Lung (tissue), 12 donors: ENCODE measurements around the gene CUBN. TPM values are rescaled to one million over a fixed set of nuclear protein-coding genes. Genes with fewer than 3 reads are reported as not detected.

Experiments
- ATAC-seq: fragments of 200-7000 bp; cut with Tn5 transposase; one replicate; pipeline ENCODE4 v1.9.1; 2020; ENCODE audit warnings: moderate number of reproducible peaks; ENCODE audit not compliant: insufficient read depth, low FRiP score
- DNase-seq, 3 donors: peaks; one replicate each; pipeline ENCODE4 v3.0.0-alpha.2; 2013 to 2017
- H3K27ac ChIP-seq, 2 donors: one replicate each; pipeline ENCODE4 v1.5.1; 2013; ENCODE audit warnings: mild to moderate bottlenecking in 2 of 2, moderate library complexity in 2 of 2, control low read depth in 1 of 2, inconsistent platforms in 1 of 2, low read depth in 1 of 2, low read length in 1 of 2
- H3K27me3 ChIP-seq, 3 donors: one replicate each; pipeline ENCODE4 v1.5.1; 2013; ENCODE audit warnings: low read length in 2 of 3; ENCODE audit not compliant: control insufficient read depth in 3 of 3, insufficient read depth in 3 of 3
- H3K36me3 ChIP-seq, 4 donors: one replicate each; pipeline ENCODE4 v1.5.1; 2013; ENCODE audit warnings: low read length in 4 of 4, mild to moderate bottlenecking in 1 of 4, moderate library complexity in 1 of 4; ENCODE audit not compliant: control insufficient read depth in 4 of 4, insufficient read depth in 4 of 4
- H3K4me1 ChIP-seq, 5 donors: one replicate each; pipeline ENCODE4 v1.5.1; 2013; ENCODE audit warnings: low read length in 5 of 5, mild to moderate bottlenecking in 2 of 5, moderate library complexity in 1 of 5; ENCODE audit not compliant: control insufficient read depth in 5 of 5, insufficient read depth in 5 of 5
- H3K4me3 ChIP-seq: one replicate; pipeline ENCODE4 v1.5.1; 2013; ENCODE audit warnings: mild to moderate bottlenecking, control low read depth, moderate library complexity
- H3K9ac ChIP-seq, 2 donors: one replicate each; pipeline ENCODE4 v1.5.1; 2013; ENCODE audit warnings: low read length in 2 of 2, control low read depth in 1 of 2; ENCODE audit not compliant: insufficient read depth in 1 of 2
- H3K9me3 ChIP-seq, 4 donors: one replicate each; pipeline ENCODE4 v1.5.1; 2013; ENCODE audit warnings: low read length in 3 of 4, mild to moderate bottlenecking in 1 of 4, moderate library complexity in 1 of 4; ENCODE audit not compliant: control insufficient read depth in 4 of 4, insufficient read depth in 3 of 4
- CTCF ChIP-seq: IDR thresholded peaks from 2 replicates; pipeline ENCODE4 v1.5.1; 2012; ENCODE audit warnings: mild to moderate bottlenecking; ENCODE audit errors: control extremely low read depth, extremely low read depth
- WGBS, 2 donors: extraction: QIAGEN DNeasy Blood & Tissue Kit; methylation state at CpG; one replicate each; pipeline ENCODE4 v1.1.7; 2013; 5-methylcytosine and 5-hydroxymethylcytosine counted together
- polyA plus RNA-seq, 2 donors: library from polyadenylated mRNA; stranded (reverse); fragments of 200-250 nt; gene quantifications; one replicate each; pipeline ENCODE4 v1.2.1, GENCODE V29; 2013
- total RNA-seq, 2 donors: library from RNA; depleted of rRNA in 1 of 2; stranded (reverse); fragments of >200 nt in 1 of 2; gene quantifications; one replicate each; pipeline ENCODE4 v1.2.1, GENCODE V29; 2014 to 2021
- donor health status: control.
- donor health status: control.
- donor health status: Bipolar disorder and iron deficiency.
- donor health status: healthy.
- donor health status: DM: yes; HTN: yes; CAD: no.

The CUBN gene
- total and polyA plus RNA-seq, 4 donors: 0.33 to 5.1 (median 1.0) TPM

DNA sequence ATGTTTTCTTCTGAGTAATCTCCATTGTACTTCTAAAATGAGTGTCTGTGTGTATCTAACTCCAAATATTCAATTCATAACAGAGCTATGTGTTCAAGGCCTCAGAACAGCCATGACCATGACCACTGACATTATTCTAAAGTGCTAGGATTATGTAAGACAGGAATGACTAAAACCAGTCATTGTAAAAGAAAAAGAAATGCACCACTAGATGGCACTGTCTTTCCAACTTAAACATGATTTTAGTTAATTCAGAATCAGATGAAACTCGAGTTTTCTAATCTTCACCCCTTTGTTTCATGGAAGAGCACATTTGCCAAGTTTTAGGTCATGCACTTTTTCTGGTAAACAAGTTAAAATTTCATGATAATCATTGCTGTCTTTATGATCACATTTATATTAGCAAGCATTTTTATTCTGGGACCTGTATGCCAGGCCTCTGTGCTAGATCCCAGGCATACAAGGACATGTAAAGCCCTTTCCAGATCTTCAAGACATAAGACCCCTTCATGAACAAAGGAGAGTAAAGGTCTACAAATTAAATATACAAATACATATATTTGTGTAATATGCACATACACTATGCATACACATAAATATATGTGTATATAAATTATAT lies 286.2 kb downstream of the CUBN start:
- H3K9ac ChIP-seq: no peak overlapping the region
- WGBS, 2 donors: 0 to 2% methylated on average over 1 of the region's 1 CpG
- no peak overlapping the region for H3K4me3 ChIP-seq
- ATAC-seq (peak; percentile 86), DNase-seq (peak in 2 of 3 donors; percentile 91 to 95)
- no peak overlapping the region for H3K27ac ChIP-seq
- H3K36me3 ChIP-seq: no peaks in the 10 kb centered on the region
- TF ChIP-seq CTCF: peak; percentile 69
- no peaks in the 10 kb centered on the region for H3K27me3 ChIP-seq
- H3K9me3 ChIP-seq: no peaks in the 10 kb centered on the region
- H3K4me1 ChIP-seq: peaks cover 0 to 30% (median 6%) of the 10 kb centered on the region in 5 donors

DNA sequence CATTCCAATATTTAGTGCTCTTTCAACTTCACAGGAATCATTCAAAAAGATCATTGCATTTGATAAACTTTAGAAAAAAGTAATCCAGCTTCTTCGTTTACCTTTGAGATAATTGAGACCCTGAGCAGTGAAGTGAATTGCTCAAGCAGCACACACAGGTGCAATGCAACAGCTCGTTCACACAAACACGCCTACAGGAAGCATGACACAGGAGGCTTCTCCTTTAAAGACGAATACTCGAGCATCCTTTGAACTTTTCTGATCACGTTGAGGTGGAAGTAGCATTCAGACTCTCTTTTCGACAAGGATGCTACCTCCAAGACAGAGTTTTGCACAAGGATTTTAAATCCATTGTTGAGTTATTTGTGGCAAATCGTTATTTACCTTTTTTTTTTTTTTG lies 294.4 kb downstream of the CUBN start:
- ATAC-seq: no peak
- WGBS, 2 donors: 75 to 77% methylated on average over 8 of the region's 8 CpGs
- Histone ChIP-seq H3K36me3 (no peaks in the 10 kb centered on the region), H3K4me3 (no peak overlapping the region), H3K27me3 (no peaks in the 10 kb centered on the region), H3K9me3 (no peaks in the 10 kb centered on the region), H3K27ac (no peak overlapping the region), H3K9ac (no peak overlapping the region), H3K4me1 (peaks cover 0 to 3% (median 0%) of the 10 kb centered on the region in 5 donors)
- no peak for DNase-seq
- no peak for TF ChIP-seq CTCF

- no peaks in the 10 kb centered on the region for H3K9me3 ChIP-seq
- no peak for TF ChIP-seq CTCF
- ATAC-seq (no peak), DNase-seq (peak in 2 of 3 donors; percentile 37 to 60)
- H3K27me3 ChIP-seq: no peaks in the 10 kb centered on the region
- 31 to 38% methylated on average over 11 of the region's 11 CpGs for WGBS, 2 donors
- H3K9ac ChIP-seq: no peak overlapping the region
- no peaks in the 10 kb centered on the region for H3K36me3 ChIP-seq
- no peak overlapping the region for H3K4me3 ChIP-seq
- H3K4me1 ChIP-seq: peaks cover 0 to 6% (median 0%) of the 10 kb centered on the region in 5 donors
- H3K27ac ChIP-seq: peak overlapping the region; percentile 58 to 59
Observed at GRCh38 chr10:16832351-16833080, 297.1 kb downstream of the CUBN start.
